ENCODE measurements around the gene GTF2H4. TPM values are rescaled to one million over a fixed set of nuclear protein-coding genes. Genes with fewer than 3 reads are reported as not detected.
A peak's percentile ranks its signal among the peaks of the same experiment; 100 is the strongest.

The GTF2H4 gene
- total RNA-seq, 1 donor from 2014 or later: 29.2 TPM

DNA sequence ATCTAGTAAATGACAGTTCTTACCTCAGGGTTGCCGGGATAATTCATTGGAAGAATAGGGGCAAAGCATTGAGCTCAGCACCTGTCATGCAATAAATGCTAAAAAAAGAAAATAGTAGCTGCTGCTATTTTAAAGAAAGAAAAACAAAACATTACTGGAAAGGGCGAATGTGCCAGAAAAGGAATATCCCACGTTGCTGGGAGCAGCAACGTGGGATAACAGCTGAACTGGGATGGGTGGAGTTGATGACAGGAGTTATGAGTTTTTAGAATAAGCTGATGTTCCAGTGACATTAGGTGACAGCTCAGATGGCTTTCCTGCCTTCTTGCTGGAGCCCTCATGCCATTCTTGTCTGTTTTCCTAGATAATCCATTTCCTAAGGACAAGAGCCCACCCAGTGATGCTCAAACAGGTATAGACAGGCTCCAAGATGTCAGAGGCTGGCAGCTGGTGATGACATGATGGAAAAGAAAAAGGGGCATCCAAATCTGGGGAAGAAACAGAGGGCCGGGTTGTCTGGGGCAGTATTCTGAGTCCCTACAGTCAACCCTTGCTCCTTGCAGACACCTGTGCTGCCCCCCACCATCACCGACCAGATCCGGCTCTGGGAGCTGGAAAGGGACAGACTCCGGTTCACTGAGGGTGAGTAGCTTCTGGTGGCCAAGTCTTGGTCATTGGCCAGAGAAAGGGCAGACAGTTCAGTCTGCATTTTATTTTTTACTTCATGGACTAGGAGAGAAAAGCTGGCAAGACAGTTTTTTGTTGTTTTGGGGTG, 4.9 kb downstream of the GTF2H4 start:
- H3K36me3 Mint-ChIP-seq: peaks cover 26% of the 10 kb centered on the region
- Histone ChIP-seq H2AFZ (replicated peaks) (no peak overlapping the region), H3K4me3 (no peak overlapping the region), H3K36me3 (no peaks in the 10 kb centered on the region), H4K20me1 (ENCODE audit: low read depth) (no peaks in the 10 kb centered on the region), H3K9me3 (ENCODE audit: low read depth) (no peaks in the 10 kb centered on the region), H3K27me3 (no peaks in the 10 kb centered on the region), H3K4me1 (peaks cover 18% of the 10 kb centered on the region), H3K27ac (no peak overlapping the region), H3F3A (ENCODE audit: low read depth) (peaks cover 28% of the 10 kb centered on the region), H3K9ac (no peak overlapping the region), H3K4me2 (no peak overlapping the region), H3K79me2 (ENCODE audit: low read depth) (peaks cover 18% of the 10 kb centered on the region)
- no peaks in the 10 kb centered on the region for H3K9me3 Mint-ChIP-seq
- H3K27ac Mint-ChIP-seq: no peak overlapping the region
- H3K4me1 Mint-ChIP-seq: peaks cover 40% of the 10 kb centered on the region
- no peak for TF ChIP-seq EZH2 (IDR thresholded peaks at IDR 0.05)
- no peak for DNase-seq (ENCODE audit: low spot score)
- H3K27me3 Mint-ChIP-seq (ENCODE audit: insufficient read depth, low read depth): peaks cover 9% of the 10 kb centered on the region
- H3K4me3 Mint-ChIP-seq: peak overlapping the region; percentile 93

DNA sequence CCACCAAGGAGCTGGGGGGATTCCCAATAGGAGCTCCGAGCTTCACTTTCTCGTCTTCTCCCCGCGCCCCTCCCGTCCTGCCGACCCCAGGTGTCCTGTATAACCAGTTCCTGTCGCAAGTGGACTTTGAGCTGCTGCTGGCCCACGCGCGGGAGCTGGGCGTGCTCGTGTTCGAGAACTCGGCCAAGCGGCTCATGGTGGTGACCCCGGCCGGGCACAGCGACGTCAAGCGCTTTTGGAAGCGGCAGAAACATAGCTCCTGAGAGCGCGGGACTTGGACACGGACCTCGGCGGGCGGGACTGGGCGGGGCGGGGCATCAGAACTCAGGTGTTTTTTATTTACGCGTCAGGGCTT, 5.7 kb downstream of the GTF2H4 start:
- H3K9ac ChIP-seq: no peak overlapping the region
- peak overlapping the region; percentile 53 for H2AFZ ChIP-seq (replicated peaks)

DNA sequence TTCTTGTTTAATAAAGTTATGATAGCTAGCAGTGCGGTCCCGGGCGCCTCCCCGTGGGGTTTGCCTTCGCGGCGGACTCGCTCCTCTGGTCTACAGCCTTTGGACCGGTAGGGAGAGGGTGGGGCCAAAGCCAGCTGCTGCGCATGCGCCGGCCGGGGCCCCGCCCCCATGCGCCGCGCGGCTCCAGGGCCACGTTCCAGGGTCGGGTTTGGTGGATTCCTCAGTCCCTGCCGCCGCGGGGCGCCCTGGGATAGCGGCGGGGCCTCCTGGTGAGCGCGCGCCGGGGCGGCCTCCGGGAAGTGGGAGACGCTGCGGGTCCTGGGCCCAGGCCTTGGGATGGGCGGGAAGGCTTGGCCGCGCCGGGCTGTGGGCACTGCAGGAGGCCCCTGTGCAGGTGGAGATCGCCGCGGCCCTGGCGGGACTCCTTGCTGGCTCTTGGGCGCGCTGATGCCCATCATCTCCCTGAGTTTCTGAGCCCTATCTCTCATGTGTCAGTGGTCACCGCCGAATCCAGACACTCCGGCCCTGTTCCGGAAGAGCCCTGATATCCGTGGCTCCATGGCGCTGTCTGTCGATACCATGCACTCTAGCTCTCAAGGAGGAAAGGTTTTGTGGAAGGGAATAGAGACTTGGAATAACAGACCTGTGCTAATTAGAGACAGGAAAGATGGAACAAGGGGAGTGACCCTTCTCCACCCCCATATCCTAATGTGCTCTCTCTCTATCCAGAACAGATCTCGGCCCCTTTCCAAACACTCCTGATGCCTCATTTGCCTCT, 6.3 kb downstream of the GTF2H4 start, which contains the start of gene VARS2:
VARS2 (plus strand) TSS at position 163 of the 778 bp plus-strand sequence; CDS start at position 762, 599 bp downstream.
- no peak within 1 kb of the TSS for H3K27ac ChIP-seq
- H3K4me1 Mint-ChIP-seq: peaks cover 27% of the 10 kb centered on the region
- H3K36me3 Mint-ChIP-seq: peaks cover 30% of the 10 kb centered on the region
- H3K9me3 ChIP-seq (ENCODE audit: low read depth): no peaks in the 10 kb centered on the region
- H3K27me3 Mint-ChIP-seq (ENCODE audit: insufficient read depth, low read depth): peaks cover 9% of the 10 kb centered on the region
- no peaks in the 10 kb centered on the region for H3K36me3 ChIP-seq
- H3K4me2 ChIP-seq: peak within 1 kb of the TSS; percentile 93
- H3K4me1 ChIP-seq: peaks cover 15% of the 10 kb centered on the region
- TF ChIP-seq, protein P1, sequence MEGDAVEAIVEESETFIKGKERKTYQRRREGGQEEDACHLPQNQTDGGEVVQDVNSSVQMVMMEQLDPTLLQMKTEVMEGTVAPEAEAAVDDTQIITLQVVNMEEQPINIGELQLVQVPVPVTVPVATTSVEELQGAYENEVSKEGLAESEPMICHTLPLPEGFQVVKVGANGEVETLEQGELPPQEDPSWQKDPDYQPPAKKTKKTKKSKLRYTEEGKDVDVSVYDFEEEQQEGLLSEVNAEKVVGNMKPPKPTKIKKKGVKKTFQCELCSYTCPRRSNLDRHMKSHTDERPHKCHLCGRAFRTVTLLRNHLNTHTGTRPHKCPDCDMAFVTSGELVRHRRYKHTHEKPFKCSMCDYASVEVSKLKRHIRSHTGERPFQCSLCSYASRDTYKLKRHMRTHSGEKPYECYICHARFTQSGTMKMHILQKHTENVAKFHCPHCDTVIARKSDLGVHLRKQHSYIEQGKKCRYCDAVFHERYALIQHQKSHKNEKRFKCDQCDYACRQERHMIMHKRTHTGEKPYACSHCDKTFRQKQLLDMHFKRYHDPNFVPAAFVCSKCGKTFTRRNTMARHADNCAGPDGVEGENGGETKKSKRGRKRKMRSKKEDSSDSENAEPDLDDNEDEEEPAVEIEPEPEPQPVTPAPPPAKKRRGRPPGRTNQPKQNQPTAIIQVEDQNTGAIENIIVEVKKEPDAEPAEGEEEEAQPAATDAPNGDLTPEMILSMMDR (IDR thresholded peaks at IDR 0.05): peak; percentile 8
- TF ChIP-seq EZH2 (IDR thresholded peaks at IDR 0.05): no peak
- peak within 1 kb of the TSS; percentile 62 for H3K4me3 ChIP-seq
- no peaks in the 10 kb centered on the region for H3K9me3 Mint-ChIP-seq
- H4K20me1 ChIP-seq (ENCODE audit: low read depth): no peaks in the 10 kb centered on the region
- H3K79me2 ChIP-seq (ENCODE audit: low read depth): peaks cover 6% of the 10 kb centered on the region
- no peaks in the 10 kb centered on the region for H3K27me3 ChIP-seq
- peak within 1 kb of the TSS; percentile 53 for H2AFZ ChIP-seq (replicated peaks)
- H3K27ac Mint-ChIP-seq: peak within 1 kb of the TSS; percentile 35
- no peak within 1 kb of the TSS for H3K9ac ChIP-seq
- peak within 1 kb of the TSS; percentile 93 for H3K4me3 Mint-ChIP-seq
- peaks cover 28% of the 10 kb centered on the region for H3F3A ChIP-seq (ENCODE audit: low read depth)
- peak; percentile 88 for DNase-seq (ENCODE audit: low spot score)

More for the DNA sequence above, 5.7 kb downstream of the GTF2H4 start:
- Histone ChIP-seq H3K79me2 (ENCODE audit: low read depth) (peaks cover 11% of the 10 kb centered on the region), H3K4me2 (peak overlapping the region; percentile 93), H4K20me1 (ENCODE audit: low read depth) (no peaks in the 10 kb centered on the region), H3K27ac (no peak overlapping the region), H3K27me3 (no peaks in the 10 kb centered on the region), H3K4me3 (peak overlapping the region; percentile 62), H3K4me1 (peaks cover 18% of the 10 kb centered on the region), H3F3A (ENCODE audit: low read depth) (peaks cover 28% of the 10 kb centered on the region), H3K9me3 (ENCODE audit: low read depth) (no peaks in the 10 kb centered on the region), H3K36me3 (no peaks in the 10 kb centered on the region)
- H3K36me3 Mint-ChIP-seq: peaks cover 28% of the 10 kb centered on the region
- no peaks in the 10 kb centered on the region for H3K9me3 Mint-ChIP-seq
- H3K4me3 Mint-ChIP-seq: peak overlapping the region; percentile 93
- DNase-seq (ENCODE audit: low spot score): no peak
- H3K4me1 Mint-ChIP-seq: peaks cover 33% of the 10 kb centered on the region
- no peak overlapping the region for H3K27ac Mint-ChIP-seq
- peaks cover 9% of the 10 kb centered on the region for H3K27me3 Mint-ChIP-seq (ENCODE audit: insufficient read depth, low read depth)
- TF ChIP-seq, protein P1 (IDR thresholded peaks at IDR 0.05): no peak
- TF ChIP-seq EZH2 (IDR thresholded peaks at IDR 0.05): no peak
- TF ChIP-seq EZH2phosphoT487 (IDR thresholded peaks at IDR 0.05): no peak
